ENCODE data around the gene CTDSPL.
A peak's percentile ranks its signal among the peaks of the same experiment; 100 is the strongest.

The CTDSPL gene

GRCh38 chr3:37891227-37891626, 29.5 kb downstream of the CTDSPL start:
- no peak for DNase-seq (ENCODE audit: low spot score)

- DNase-seq (ENCODE audit: low spot score) = peak; percentile 34
Measured at GRCh38 chr3:37892927-37893600, 31.4 kb downstream of the CTDSPL start.

GRCh38 chr3:37896827-37897226, 35.1 kb downstream of the CTDSPL start:
- no peak for DNase-seq (ENCODE audit: low spot score)

- no peak for DNase-seq (ENCODE audit: low spot score)
Measured at GRCh38 chr3:37897763-37898162, 36.1 kb downstream of the CTDSPL start.

GRCh38 chr3:37898424-37898823, 36.7 kb downstream of the CTDSPL start:
- DNase-seq (ENCODE audit: low spot score) = no peak

- DNase-seq (ENCODE audit: low spot score) = no peak
Measured at GRCh38 chr3:37899101-37899707, 37.5 kb downstream of the CTDSPL start.

GRCh38 chr3:37899711-37900306, 38.1 kb downstream of the CTDSPL start:
- no peak for DNase-seq (ENCODE audit: low spot score)

- DNase-seq (ENCODE audit: low spot score) = no peak
Measured at GRCh38 chr3:37901721-37902120, 40.0 kb downstream of the CTDSPL start.

- DNase-seq (ENCODE audit: low spot score) = no peak
Measured at GRCh38 chr3:37902674-37903073, 41.0 kb downstream of the CTDSPL start.

GRCh38 chr3:37903320-37903719, 41.6 kb downstream of the CTDSPL start:
- DNase-seq (ENCODE audit: low spot score) = no peak

GRCh38 chr3:37903734-37904133, 42.1 kb downstream of the CTDSPL start:
- no peak for DNase-seq (ENCODE audit: low spot score)

- no peak for DNase-seq (ENCODE audit: low spot score)
Measured at GRCh38 chr3:37904601-37905000, 42.9 kb downstream of the CTDSPL start.

GRCh38 chr3:37905346-37905745, 43.7 kb downstream of the CTDSPL start:
- DNase-seq (ENCODE audit: low spot score) = no peak

GRCh38 chr3:37905987-37906674, 44.5 kb downstream of the CTDSPL start:
- peak; percentile 27 for DNase-seq (ENCODE audit: low spot score)

- DNase-seq (ENCODE audit: low spot score) = no peak
Measured at GRCh38 chr3:37906734-37907282, 45.1 kb downstream of the CTDSPL start.

GRCh38 chr3:37907371-37907770, 45.7 kb downstream of the CTDSPL start:
- no peak for DNase-seq (ENCODE audit: low spot score)

GRCh38 chr3:37907906-37908305, 46.2 kb downstream of the CTDSPL start:
- no peak for DNase-seq (ENCODE audit: low spot score)

GRCh38 chr3:37909067-37909911, 47.6 kb downstream of the CTDSPL start:
- no peak for DNase-seq (ENCODE audit: low spot score)

GRCh38 chr3:37910671-37911400, 49.2 kb downstream of the CTDSPL start:
- DNase-seq (ENCODE audit: low spot score) = no peak

- no peak for DNase-seq (ENCODE audit: low spot score)
Measured at GRCh38 chr3:37912052-37912733, 50.5 kb downstream of the CTDSPL start.
